ENCODE data around the gene BARD1.
"Not testable (repeated sequence)": the region's sequence is repeated elsewhere in the genome, so short reads cannot be mapped to it uniquely, and the experiment has no call there.

DNA sequence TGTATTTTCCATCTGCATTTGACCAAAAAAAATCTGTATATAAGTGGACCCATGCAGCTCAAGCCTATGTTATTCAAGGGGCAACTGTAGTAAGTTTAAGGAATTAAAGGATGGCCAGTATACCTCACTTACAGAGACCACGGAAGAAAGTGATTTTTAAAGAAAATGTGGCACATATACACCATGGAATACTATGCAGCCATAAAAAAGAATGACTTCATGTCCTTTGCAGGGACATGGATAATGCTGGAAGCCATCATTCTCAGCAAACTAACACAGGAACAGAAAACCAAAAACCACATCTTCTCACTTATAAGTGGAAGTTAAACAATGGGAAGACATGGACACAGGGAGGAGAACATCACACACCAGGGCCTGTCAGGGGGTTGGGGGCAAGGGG lies 26.3 kb downstream of the BARD1 start:
- TF ChIP-seq, protein P1, sequence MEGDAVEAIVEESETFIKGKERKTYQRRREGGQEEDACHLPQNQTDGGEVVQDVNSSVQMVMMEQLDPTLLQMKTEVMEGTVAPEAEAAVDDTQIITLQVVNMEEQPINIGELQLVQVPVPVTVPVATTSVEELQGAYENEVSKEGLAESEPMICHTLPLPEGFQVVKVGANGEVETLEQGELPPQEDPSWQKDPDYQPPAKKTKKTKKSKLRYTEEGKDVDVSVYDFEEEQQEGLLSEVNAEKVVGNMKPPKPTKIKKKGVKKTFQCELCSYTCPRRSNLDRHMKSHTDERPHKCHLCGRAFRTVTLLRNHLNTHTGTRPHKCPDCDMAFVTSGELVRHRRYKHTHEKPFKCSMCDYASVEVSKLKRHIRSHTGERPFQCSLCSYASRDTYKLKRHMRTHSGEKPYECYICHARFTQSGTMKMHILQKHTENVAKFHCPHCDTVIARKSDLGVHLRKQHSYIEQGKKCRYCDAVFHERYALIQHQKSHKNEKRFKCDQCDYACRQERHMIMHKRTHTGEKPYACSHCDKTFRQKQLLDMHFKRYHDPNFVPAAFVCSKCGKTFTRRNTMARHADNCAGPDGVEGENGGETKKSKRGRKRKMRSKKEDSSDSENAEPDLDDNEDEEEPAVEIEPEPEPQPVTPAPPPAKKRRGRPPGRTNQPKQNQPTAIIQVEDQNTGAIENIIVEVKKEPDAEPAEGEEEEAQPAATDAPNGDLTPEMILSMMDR (IDR thresholded peaks at IDR 0.05), result not testable (repeated sequence)
- not testable (repeated sequence) for TF ChIP-seq POLR2A (IDR thresholded peaks at IDR 0.05)

Data from esophagus squamous epithelium (tissue), 4 donors.